WTC11 (cell line): ENCODE measurements around the gene C10orf90.

Experiments
- ATF1 ChIP-seq: sonication (generic); formaldehyde crosslinking; IDR thresholded peaks from 2 replicates; pipeline ENCODE4 v1.8.1; 2023; ENCODE audit warnings: mild to moderate bottlenecking, moderate library complexity, missing genetic modification reagents
- ELF4 ChIP-seq: sonication (generic); formaldehyde crosslinking; IDR thresholded peaks from 2 replicates; pipeline ENCODE4 v1.8.1; 2022; ENCODE audit warnings: low read depth, mild to moderate bottlenecking, moderate library complexity, missing genetic modification reagents
- NFE2L1 ChIP-seq: sonication (generic); formaldehyde crosslinking; IDR thresholded peaks from 2 replicates; pipeline ENCODE4 v1.8.1; 2023; ENCODE audit warnings: missing genetic modification reagents
- ZNF121 ChIP-seq: sonication (generic); formaldehyde crosslinking; IDR thresholded peaks from 2 replicates; pipeline ENCODE4 v1.8.0; 2023; ENCODE audit warnings: missing genetic modification reagents
- ZNF317 ChIP-seq: sonication (generic); formaldehyde crosslinking; IDR thresholded peaks from 2 replicates; pipeline ENCODE4 v1.8.1; 2023; ENCODE audit warnings: low read depth, mild to moderate bottlenecking, moderate library complexity, missing genetic modification reagents, borderline replicate concordance
- TF ChIP-seq, protein P1 (sequence below): fragments of 200-600 bp; IDR thresholded peaks from 2 replicates; pipeline ENCODE4 v1.8.0; 2022; ENCODE audit warnings: antibody characterized with exemption
- TF ChIP-seq, protein P2 (sequence below): fragments of 250-450 bp; sonication (Bioruptor Pico); IDR thresholded peaks from 2 replicates; pipeline ENCODE4 v2.1.2; 2022; ENCODE audit warnings: mild to moderate bottlenecking, moderate library complexity
- TF ChIP-seq, protein P3 (sequence below): sonication (generic); formaldehyde crosslinking; IDR thresholded peaks from 2 replicates; pipeline ENCODE4 v1.8.1; 2022; ENCODE audit warnings: low read depth, mild to moderate bottlenecking, moderate library complexity, missing genetic modification reagents, borderline replicate concordance

DNA sequence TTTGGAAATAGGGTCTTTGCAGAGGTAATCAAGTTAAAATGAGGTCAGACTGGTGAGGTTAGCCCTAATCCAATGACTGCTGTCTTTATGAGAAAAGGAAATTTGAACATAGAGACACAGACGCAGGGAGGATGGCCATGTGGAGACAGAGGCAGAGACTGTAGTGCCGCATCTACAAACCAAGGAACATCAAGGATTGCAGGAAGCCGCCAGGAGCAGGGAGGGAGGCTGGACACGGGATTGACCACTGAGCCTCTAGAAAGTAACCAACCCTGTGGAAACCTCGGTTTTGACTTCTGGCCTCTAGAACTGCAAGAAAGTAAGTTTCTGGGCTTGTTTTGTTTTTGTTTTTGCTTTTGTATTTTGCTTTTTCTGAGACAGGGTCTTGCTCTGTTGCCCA, 213.9 kb downstream of the C10orf90 start:
- TF ChIP-seq ZNF317 (CRISPR knock-in tag) (no peak), ELF4 (no peak), ZNF121 (CRISPR knock-in tag) (no peak), ATF1 (CRISPR knock-in tag) (no peak), NFE2L1 (CRISPR knock-in tag) (no peak)
- TF ChIP-seq, protein P1, sequence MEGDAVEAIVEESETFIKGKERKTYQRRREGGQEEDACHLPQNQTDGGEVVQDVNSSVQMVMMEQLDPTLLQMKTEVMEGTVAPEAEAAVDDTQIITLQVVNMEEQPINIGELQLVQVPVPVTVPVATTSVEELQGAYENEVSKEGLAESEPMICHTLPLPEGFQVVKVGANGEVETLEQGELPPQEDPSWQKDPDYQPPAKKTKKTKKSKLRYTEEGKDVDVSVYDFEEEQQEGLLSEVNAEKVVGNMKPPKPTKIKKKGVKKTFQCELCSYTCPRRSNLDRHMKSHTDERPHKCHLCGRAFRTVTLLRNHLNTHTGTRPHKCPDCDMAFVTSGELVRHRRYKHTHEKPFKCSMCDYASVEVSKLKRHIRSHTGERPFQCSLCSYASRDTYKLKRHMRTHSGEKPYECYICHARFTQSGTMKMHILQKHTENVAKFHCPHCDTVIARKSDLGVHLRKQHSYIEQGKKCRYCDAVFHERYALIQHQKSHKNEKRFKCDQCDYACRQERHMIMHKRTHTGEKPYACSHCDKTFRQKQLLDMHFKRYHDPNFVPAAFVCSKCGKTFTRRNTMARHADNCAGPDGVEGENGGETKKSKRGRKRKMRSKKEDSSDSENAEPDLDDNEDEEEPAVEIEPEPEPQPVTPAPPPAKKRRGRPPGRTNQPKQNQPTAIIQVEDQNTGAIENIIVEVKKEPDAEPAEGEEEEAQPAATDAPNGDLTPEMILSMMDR, result no peak
- TF ChIP-seq, protein P2, sequence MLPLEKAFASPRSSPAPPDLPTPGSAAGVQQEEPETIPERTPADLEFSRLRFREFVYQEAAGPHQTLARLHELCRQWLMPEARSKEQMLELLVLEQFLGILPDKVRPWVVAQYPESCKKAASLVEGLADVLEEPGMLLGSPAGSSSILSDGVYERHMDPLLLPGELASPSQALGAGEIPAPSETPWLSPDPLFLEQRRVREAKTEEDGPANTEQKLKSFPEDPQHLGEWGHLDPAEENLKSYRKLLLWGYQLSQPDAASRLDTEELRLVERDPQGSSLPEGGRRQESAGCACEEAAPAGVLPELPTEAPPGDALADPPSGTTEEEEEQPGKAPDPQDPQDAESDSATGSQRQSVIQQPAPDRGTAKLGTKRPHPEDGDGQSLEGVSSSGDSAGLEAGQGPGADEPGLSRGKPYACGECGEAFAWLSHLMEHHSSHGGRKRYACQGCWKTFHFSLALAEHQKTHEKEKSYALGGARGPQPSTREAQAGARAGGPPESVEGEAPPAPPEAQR (CRISPR knock-in tag), result no peak
- TF ChIP-seq, protein P3, sequence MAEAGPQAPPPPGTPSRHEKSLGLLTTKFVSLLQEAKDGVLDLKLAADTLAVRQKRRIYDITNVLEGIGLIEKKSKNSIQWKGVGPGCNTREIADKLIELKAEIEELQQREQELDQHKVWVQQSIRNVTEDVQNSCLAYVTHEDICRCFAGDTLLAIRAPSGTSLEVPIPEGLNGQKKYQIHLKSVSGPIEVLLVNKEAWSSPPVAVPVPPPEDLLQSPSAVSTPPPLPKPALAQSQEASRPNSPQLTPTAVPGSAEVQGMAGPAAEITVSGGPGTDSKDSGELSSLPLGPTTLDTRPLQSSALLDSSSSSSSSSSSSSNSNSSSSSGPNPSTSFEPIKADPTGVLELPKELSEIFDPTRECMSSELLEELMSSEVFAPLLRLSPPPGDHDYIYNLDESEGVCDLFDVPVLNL (CRISPR knock-in tag), result no peak
